ENCODE results near the gene ARSG.

DNA sequence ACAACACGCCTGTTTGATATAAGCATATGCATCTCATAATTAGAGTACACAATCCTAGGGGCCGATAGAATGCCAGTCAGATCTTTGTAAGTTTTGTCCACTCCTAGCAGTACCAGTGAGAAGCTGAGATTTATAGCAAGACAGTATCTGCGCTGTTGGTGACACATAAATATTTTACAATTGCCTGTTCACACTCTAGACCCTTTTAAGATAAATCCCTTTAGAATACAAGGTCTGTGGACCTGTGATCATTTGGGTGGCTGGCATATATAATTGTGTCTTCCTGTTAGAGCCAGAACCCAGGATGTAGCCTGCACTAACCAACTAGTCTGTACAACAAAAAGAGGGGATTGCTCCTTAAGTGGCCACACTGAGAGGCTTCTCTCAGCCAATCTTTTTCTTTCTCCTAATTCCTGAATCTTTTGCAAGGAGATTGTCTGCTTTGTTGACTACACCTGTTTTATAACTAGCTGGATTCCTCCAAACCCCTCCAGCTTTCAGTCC, 91.3 kb downstream of the ARSG start:
- TF ChIP-seq, protein P1, sequence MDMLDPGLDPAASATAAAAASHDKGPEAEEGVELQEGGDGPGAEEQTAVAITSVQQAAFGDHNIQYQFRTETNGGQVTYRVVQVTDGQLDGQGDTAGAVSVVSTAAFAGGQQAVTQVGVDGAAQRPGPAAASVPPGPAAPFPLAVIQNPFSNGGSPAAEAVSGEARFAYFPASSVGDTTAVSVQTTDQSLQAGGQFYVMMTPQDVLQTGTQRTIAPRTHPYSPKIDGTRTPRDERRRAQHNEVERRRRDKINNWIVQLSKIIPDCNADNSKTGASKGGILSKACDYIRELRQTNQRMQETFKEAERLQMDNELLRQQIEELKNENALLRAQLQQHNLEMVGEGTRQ (IDR thresholded peaks at IDR 0.05; ENCODE audit: borderline replicate concordance, low read depth, low read length), result no peak
- no peak for TF ChIP-seq TAF1 (IDR thresholded peaks at IDR 0.05; ENCODE audit: borderline replicate concordance, low read depth, low read length)
- TF ChIP-seq, protein P2, sequence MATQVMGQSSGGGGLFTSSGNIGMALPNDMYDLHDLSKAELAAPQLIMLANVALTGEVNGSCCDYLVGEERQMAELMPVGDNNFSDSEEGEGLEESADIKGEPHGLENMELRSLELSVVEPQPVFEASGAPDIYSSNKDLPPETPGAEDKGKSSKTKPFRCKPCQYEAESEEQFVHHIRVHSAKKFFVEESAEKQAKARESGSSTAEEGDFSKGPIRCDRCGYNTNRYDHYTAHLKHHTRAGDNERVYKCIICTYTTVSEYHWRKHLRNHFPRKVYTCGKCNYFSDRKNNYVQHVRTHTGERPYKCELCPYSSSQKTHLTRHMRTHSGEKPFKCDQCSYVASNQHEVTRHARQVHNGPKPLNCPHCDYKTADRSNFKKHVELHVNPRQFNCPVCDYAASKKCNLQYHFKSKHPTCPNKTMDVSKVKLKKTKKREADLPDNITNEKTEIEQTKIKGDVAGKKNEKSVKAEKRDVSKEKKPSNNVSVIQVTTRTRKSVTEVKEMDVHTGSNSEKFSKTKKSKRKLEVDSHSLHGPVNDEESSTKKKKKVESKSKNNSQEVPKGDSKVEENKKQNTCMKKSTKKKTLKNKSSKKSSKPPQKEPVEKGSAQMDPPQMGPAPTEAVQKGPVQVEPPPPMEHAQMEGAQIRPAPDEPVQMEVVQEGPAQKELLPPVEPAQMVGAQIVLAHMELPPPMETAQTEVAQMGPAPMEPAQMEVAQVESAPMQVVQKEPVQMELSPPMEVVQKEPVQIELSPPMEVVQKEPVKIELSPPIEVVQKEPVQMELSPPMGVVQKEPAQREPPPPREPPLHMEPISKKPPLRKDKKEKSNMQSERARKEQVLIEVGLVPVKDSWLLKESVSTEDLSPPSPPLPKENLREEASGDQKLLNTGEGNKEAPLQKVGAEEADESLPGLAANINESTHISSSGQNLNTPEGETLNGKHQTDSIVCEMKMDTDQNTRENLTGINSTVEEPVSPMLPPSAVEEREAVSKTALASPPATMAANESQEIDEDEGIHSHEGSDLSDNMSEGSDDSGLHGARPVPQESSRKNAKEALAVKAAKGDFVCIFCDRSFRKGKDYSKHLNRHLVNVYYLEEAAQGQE (IDR thresholded peaks at IDR 0.05; ENCODE audit: low read depth, low read length), result no peak
- TF ChIP-seq, protein P3, sequence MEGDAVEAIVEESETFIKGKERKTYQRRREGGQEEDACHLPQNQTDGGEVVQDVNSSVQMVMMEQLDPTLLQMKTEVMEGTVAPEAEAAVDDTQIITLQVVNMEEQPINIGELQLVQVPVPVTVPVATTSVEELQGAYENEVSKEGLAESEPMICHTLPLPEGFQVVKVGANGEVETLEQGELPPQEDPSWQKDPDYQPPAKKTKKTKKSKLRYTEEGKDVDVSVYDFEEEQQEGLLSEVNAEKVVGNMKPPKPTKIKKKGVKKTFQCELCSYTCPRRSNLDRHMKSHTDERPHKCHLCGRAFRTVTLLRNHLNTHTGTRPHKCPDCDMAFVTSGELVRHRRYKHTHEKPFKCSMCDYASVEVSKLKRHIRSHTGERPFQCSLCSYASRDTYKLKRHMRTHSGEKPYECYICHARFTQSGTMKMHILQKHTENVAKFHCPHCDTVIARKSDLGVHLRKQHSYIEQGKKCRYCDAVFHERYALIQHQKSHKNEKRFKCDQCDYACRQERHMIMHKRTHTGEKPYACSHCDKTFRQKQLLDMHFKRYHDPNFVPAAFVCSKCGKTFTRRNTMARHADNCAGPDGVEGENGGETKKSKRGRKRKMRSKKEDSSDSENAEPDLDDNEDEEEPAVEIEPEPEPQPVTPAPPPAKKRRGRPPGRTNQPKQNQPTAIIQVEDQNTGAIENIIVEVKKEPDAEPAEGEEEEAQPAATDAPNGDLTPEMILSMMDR (IDR thresholded peaks at IDR 0.05), result no peak
- no peak for TF ChIP-seq POLR2AphosphoS5 (IDR thresholded peaks at IDR 0.05; ENCODE audit: low read depth, low read length)
- TF ChIP-seq NRF1 (IDR thresholded peaks at IDR 0.05; ENCODE audit: low read depth, low read length), result no peak
- no peak for TF ChIP-seq SMC3 (IDR thresholded peaks at IDR 0.05; ENCODE audit: low read depth, low read length)

Data from SK-N-SH (cell line).